Pulmonary artery endothelial cell (primary cell): Measurements from ENCODE around the gene COMP. TPM values are rescaled to one million over a fixed set of nuclear protein-coding genes. Genes with fewer than 3 reads are reported as not detected.

Experiments
- DNase-seq: peaks from one replicate; pipeline ENCODE4 v3.0.0-alpha.2; 2011; ENCODE audit warnings: low read depth, low spot score
- total RNA-seq: library from RNA; depleted of rRNA; stranded (reverse); fragments of >200 nt; gene quantifications from 2 replicates; pipeline ENCODE4 v1.2.3, GENCODE V29; 2014

Gene COMP
- total RNA-seq, 1 donor from 2014 or later = not detected

GRCh38 chr19:18770663-18771327 lies 20.3 kb downstream of the COMP start:
- no peak for DNase-seq

GRCh38 chr19:18769989-18770528 lies 21.0 kb downstream of the COMP start:
- no peak for DNase-seq

- DNase-seq = no peak
Observed at GRCh38 chr19:18768997-18769891, 21.9 kb downstream of the COMP start.

DNA sequence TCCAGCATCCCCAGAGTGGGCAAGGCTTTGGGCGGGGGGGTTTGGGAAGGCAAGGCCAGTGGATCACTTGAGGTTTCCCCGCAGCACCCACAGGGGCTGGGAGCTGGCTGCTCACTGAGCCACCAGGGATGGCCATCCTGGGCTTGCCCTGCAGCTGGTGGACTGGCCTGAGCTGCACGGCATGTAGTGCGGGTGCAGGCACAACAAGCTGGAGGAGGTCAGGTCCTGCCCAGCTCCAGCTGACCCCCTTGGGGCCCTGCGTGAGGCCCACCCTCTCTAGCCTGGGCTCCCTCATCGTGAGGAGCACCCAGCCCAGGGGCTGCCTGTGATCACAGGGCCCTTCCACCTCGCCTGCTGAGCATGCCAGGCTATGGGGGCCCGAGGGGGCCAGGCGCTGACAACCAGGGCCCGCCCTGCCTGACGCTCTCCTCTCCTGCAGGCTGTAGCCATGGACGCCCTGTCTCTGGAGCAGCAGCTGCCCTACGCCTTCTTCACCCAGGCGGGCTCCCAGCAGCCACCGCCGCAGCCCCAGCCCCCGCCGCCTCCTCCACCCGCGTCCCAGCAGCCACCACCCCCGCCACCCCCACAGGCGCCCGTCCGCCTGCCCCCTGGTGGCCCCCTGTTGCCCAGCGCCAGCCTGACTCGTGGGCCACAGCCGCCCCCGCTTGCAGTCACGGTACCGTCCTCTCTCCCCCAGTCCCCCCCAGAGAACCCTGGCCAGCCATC lies 22.9 kb downstream of the COMP start:
- DNase-seq = no peak

DNA sequence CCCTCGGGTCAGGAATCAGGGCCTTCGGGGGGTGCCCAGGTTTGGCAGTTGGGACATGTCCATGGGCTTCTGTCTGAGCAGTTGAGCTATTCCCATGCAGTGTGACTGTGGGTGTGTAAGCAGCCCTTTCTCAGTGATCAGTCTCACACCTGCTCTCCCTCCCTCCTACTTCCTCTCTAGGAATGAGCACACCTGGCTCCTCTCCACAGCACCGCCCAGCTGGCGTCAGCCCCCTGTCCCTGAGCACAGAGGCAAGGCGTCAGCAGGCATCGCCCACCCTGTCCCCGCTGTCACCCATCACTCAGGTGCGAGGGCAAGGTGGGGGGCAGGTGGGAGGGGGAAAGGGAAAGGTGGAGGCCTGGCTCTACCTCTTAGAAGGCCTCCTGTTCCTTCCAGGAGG lies 25.9 kb downstream of the COMP start:
- DNase-seq = no peak

GRCh38 chr19:18764591-18765051 lies 26.5 kb downstream of the COMP start:
- no peak for DNase-seq

GRCh38 chr19:18763674-18764590 lies 27.2 kb downstream of the COMP start:
- no peak for DNase-seq

DNA sequence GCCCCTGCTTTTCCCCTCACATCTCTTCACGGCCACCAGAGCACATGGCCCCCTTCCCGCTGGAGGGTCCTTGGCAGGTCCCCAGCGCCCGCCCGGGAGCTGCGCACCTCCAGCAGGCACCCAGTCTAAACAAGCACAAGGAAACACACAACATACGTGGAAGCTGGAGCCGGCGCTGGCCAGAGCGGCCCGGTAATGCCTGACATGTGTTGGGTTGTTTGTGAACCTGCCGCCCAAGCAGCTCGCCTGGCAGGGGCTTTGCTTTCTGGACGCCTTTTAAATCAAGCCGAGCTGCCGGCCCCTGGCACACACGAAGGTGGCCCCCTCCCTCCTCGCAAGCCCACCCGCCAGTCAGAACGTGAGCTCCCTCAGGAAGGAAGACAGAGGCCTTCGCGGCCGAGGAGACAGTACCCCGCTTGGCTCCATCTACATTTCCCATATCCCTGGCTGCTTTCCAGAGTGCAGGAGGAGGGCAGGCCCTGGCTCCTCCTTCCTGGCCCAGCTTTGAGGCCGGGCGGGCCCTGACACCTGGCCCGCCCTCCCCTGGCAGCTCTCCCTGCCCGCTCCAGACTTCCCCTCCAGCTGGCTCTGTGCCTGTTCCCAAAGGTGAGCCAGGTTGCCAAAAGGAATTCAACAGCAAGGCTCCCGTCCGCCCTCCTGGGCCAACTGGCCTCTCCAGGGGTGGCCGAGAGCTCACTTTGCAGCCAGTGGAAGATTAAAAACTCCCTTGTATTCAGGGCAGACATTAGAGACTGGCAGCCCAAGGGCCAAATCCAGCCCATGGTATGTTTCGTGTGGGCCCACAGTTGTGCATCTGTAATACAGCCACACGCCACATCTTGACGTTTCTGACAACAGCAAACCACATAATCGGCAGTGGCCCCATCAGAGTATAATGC lies 28.7 kb downstream of the COMP start:
- no peak for DNase-seq

DNA sequence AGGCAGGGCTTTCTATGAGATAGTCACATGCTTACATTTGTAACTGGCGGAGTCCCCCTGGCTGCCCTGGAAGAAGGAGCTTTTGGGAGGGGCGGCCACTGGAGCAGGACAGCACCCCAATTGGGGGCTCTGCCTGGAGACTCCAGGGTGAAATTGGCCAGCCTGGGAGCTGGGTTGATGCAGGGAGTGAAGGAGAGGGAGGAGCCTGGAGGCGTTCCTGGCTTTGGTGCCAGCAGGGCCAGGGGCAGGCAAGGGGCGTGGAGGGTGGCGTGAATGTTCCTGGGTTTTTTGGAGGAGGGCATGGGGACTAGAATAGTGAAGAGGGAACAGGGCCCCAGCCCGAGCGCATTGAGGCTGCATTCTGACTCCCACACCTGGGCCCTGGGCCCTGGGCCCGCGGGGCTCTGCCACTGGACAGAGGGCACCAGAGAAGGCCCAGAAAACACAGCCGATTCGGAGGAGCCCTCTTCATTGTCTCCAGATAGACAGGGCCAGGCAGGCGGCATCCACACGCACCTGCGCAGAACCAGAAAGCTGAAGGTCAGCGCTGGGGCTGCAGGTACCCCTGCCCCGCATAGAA lies 29.5 kb downstream of the COMP start:
- DNase-seq = no peak

DNA sequence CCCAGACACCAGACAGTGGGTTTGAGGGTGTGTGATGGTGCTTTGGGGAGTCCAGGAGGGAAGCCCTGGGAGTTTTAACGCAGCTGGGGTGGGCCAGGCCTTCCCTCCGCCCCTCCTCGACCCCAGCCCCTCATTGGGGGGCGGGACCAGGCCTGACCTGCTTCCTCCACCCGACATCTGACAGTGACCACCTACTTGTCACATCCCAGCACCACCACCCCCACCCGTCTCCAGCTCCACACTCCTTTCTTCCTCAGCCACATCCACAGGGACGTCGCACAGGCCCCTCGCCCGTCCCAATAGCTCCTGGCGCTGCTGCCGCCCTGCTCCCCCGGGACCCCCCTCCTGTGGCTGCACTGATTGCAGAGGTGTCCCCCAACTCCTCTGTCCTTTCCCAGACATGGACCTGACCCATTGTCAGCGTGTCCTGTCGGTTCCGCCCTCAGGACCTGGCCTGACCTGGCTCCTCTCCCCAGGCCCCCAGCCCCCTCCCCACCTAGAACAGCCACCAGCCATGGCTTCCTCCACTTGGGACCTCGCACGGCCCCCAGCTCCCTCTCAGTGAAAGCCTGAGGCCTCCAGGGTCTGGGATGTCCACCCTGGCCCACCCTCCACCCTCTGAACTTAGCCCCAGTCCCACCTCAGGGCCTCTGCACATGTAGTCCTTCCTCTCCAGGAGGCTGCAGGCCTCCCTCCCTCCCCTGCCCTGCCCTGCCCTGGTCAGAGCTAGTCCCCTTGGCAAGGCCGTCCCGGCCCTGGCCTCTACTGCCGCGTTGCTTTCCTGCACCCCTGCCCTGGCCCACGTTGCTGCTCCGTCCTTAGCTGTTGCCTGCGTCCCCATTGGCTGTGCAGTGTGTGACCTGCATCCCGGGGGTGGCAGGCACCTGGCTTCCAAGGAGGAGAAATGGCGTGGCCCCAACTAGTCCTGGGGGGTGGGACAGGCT lies 30.4 kb downstream of the COMP start:
- DNase-seq = no peak

DNA sequence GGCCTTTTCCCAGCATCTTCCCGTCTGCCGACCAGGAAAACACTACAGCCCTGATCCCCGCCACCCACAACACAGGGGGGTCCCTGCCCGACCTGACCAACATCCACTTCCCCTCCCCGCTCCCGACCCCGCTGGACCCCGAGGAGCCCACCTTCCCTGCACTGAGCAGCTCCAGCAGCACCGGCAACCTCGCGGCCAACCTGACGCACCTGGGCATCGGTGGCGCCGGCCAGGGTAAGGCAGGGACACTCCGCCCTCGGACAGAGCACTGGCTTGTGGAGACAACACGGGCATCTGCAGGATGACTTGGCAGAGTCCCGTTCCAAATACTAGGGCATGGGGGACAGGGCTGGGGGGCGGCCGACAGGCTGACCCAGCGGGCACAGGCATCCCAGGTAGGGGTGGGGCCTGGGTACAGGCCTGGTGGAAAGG lies 31.1 kb downstream of the COMP start:
- no peak for DNase-seq

GRCh38 chr19:18759304-18759994 lies 31.7 kb downstream of the COMP start:
- DNase-seq = no peak

- DNase-seq = no peak
Observed at GRCh38 chr19:18756896-18757295, 34.2 kb downstream of the COMP start.

DNA sequence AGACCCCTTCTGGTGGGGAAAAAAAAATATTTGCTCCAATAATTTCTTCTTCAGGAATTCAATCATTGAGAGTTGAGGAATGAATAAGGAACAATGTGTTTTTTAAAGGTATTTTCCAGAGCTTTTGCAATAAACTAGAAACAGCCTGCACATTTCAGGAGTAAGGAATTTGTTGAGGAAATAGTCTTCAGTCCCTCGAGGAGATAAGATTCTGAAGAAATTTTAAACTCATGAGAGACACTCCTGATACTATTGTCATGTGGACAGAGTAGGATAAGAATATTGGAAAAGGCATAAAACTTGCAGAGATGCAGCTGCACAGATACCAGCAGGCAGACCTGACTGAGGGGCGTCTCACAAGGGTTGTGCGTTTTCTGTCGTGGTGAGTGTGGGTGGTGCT lies 36.6 kb downstream of the COMP start:
- no peak for DNase-seq

GRCh38 chr19:18751571-18751970 lies 39.5 kb downstream of the COMP start:
- no peak for DNase-seq

DNA sequence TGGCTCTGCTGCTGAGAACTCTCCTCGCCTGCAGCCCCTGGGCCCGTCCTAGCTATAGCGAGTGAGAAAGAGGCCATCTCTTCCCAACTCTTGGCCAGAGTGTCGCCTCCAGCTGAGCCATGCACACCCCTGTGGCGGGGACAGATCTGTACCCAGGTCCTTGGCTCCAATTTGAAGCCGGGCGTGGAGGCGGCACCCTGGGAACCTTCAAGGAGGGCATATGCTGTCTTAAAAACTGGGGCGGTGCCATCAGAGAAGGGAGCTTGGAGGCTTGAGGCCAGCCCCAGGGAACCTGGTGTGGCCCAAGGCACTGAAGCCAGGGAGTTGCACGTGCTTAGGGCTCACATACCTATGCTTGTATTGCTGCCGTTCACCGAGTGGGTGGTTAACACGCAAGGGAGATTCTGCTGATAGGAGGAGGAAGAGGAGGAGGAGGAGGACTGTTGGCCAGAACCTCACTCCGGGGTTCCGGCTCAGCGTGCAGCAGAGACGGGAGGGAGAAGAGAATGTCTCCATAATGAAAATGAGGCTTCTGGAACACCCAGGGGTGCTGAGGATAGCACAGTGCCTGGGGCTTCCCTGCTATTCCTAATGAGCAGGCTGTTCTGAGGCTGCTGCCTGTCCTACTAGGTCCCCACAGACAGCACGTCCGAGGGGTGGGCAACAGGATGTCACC lies 40.7 kb downstream of the COMP start:
- no peak for DNase-seq
